ENCODE results near the gene GRM7.

- TF ChIP-seq, protein P1, sequence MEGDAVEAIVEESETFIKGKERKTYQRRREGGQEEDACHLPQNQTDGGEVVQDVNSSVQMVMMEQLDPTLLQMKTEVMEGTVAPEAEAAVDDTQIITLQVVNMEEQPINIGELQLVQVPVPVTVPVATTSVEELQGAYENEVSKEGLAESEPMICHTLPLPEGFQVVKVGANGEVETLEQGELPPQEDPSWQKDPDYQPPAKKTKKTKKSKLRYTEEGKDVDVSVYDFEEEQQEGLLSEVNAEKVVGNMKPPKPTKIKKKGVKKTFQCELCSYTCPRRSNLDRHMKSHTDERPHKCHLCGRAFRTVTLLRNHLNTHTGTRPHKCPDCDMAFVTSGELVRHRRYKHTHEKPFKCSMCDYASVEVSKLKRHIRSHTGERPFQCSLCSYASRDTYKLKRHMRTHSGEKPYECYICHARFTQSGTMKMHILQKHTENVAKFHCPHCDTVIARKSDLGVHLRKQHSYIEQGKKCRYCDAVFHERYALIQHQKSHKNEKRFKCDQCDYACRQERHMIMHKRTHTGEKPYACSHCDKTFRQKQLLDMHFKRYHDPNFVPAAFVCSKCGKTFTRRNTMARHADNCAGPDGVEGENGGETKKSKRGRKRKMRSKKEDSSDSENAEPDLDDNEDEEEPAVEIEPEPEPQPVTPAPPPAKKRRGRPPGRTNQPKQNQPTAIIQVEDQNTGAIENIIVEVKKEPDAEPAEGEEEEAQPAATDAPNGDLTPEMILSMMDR (IDR thresholded peaks at IDR 0.05) = no peak
- no peak for TF ChIP-seq POLR2A (IDR thresholded peaks at IDR 0.05)
Observed at GRCh38 chr3:7630351-7630911, 769.5 kb downstream of the GRM7 start.

Measured in adrenal gland (tissue), 5 donors.